Progenitor cell of endocrine pancreas (in vitro differentiated cells): ENCODE results near the gene ANKS1A. TPM values are rescaled to one million over a fixed set of nuclear protein-coding genes. Genes with fewer than 3 reads are reported as not detected.

ENCODE experiments used
- DNase-seq: peaks from one replicate; pipeline ENCODE4 v3.0.0; 2021; ENCODE audit warnings: low spot score; ENCODE audit not compliant: unreplicated experiment
- H3K27ac Mint-ChIP-seq: 2 replicates; pipeline ENCODE4 v1.8.0; 2021; ENCODE audit warnings: mild to moderate bottlenecking, moderate library complexity, mixed read lengths
- H3K27me3 Mint-ChIP-seq: 2 replicates; pipeline ENCODE4 v1.8.0; 2021; ENCODE audit warnings: mixed read lengths
- H3K36me3 Mint-ChIP-seq: 2 replicates; pipeline ENCODE4 v1.8.0; 2022; ENCODE audit warnings: mixed read lengths; ENCODE audit not compliant: insufficient read depth
- H3K4me1 Mint-ChIP-seq: 2 replicates; pipeline ENCODE4 v1.8.0; 2021; ENCODE audit warnings: low read depth, mixed read lengths
- H3K4me3 Mint-ChIP-seq: 2 replicates; pipeline ENCODE4 v1.8.0; 2021; ENCODE audit warnings: low read depth, mild to moderate bottlenecking, moderate library complexity, mixed read lengths
- H3K9me3 Mint-ChIP-seq: 2 replicates; pipeline ENCODE4 v1.8.0; 2021; ENCODE audit warnings: low read depth, mixed read lengths
- total RNA-seq: library from RNA; stranded (reverse); gene quantifications from 2 replicates; pipeline ENCODE4 v1.2.1, GENCODE V29; 2021
- TF ChIP-seq, protein P1 (sequence below): fragments of 200-600 bp; sonication (generic); IDR thresholded peaks from one replicate; pipeline ENCODE4 v1.5.0; 2021; ENCODE audit warnings: antibody characterized with exemption, mild to moderate bottlenecking; ENCODE audit not compliant: unreplicated experiment

Gene ANKS1A
- total RNA-seq, 1 donor from 2014 or later = 36.4 TPM

DNA sequence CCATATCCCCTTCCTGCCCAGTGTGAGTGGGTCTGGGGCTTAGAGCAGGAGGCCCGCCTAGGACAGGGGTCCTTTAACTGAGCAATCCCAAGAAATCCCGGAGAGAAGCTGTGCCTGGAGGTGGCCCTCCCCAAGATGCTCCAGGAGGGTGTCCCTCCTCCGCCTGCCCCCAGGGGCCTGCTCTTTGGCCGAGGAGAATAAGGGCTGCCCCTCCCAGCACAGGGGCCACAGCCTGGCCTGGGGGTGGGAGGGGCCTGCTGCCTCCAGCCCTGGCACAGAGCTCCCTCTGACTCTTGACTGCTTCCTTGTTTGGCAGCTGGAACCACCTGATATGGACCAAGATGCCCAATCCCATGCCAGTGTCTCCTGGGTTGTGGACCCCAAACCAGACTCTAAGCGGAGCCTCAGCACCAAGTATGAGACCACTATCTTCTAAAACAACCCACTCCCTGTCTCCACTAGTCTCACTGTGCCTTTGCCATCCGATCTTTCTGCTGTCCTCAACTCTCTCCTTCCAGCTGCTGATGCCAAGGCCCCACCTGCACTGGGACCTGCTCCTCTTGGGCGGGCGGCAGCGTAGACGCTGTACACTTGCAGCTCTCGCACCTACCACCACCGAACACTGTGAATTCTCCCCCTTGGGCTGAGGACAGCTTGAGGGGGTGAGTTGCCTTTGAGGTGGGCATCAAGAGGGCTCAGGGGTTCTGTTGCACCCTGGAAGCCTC, 197.7 kb downstream of the ANKS1A start:
- DNase-seq = no peak
- Mint-ChIP-seq H3K9me3 (no peaks in the 10 kb centered on the region), H3K4me3 (no peak overlapping the region), H3K36me3 (peaks cover 8% of the 10 kb centered on the region), H3K27ac (no peak overlapping the region), H3K27me3 (no peaks in the 10 kb centered on the region), H3K4me1 (no peaks in the 10 kb centered on the region)
- TF ChIP-seq, protein P1, sequence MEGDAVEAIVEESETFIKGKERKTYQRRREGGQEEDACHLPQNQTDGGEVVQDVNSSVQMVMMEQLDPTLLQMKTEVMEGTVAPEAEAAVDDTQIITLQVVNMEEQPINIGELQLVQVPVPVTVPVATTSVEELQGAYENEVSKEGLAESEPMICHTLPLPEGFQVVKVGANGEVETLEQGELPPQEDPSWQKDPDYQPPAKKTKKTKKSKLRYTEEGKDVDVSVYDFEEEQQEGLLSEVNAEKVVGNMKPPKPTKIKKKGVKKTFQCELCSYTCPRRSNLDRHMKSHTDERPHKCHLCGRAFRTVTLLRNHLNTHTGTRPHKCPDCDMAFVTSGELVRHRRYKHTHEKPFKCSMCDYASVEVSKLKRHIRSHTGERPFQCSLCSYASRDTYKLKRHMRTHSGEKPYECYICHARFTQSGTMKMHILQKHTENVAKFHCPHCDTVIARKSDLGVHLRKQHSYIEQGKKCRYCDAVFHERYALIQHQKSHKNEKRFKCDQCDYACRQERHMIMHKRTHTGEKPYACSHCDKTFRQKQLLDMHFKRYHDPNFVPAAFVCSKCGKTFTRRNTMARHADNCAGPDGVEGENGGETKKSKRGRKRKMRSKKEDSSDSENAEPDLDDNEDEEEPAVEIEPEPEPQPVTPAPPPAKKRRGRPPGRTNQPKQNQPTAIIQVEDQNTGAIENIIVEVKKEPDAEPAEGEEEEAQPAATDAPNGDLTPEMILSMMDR = no peak

DNA sequence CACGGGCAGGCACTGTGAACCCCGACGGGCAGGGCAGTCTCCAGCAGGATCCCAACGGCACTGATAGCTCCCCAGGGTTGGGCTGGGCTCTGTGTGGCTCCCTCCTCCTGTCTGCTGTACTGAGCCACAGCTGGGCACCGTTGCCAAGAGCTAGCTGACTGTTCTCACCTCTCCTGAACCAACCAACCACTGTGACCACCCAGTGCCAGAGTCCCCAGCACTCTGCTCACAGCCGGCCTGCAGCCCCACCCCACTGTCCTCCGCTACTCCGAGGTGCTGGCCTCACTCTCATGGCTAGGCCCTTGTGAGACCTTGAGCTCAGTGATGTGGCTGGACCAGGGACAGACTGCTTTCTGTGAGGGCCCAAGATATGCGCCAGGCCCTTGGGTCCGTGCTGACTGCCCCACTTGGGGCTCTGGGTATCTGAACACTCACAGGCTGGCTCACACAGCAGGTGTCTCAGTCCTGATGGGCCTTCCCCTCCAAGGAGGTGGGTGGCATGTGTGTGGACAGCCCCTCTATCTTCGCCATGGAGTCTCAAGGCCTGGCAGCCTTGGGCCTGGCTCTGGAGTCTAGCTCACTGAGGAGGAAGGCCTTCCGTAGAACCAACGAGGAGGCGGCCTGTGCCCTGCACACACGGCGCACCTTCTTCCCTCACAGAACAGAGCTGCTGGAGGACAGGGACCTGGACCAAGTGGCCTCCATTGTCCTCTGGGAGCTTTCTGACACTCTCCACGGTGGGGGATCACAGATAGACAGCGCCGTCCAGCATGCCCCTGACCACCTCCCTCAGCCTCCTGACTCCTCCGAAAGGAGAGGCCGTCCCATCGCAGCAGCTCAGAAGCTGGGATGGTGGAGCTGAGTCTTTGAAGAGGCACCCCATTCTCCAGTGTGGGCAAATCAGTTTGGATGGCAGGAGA, 198.6 kb downstream of the ANKS1A start:
- no peak for DNase-seq
- no peak overlapping the region for H3K4me3 Mint-ChIP-seq
- TF ChIP-seq, protein P1 = no peak
- no peaks in the 10 kb centered on the region for H3K9me3 Mint-ChIP-seq
- no peak overlapping the region for H3K27ac Mint-ChIP-seq
- peaks cover 9% of the 10 kb centered on the region for H3K36me3 Mint-ChIP-seq
- peaks cover under 1% of the 10 kb centered on the region for H3K4me1 Mint-ChIP-seq
- H3K27me3 Mint-ChIP-seq = no peaks in the 10 kb centered on the region

DNA sequence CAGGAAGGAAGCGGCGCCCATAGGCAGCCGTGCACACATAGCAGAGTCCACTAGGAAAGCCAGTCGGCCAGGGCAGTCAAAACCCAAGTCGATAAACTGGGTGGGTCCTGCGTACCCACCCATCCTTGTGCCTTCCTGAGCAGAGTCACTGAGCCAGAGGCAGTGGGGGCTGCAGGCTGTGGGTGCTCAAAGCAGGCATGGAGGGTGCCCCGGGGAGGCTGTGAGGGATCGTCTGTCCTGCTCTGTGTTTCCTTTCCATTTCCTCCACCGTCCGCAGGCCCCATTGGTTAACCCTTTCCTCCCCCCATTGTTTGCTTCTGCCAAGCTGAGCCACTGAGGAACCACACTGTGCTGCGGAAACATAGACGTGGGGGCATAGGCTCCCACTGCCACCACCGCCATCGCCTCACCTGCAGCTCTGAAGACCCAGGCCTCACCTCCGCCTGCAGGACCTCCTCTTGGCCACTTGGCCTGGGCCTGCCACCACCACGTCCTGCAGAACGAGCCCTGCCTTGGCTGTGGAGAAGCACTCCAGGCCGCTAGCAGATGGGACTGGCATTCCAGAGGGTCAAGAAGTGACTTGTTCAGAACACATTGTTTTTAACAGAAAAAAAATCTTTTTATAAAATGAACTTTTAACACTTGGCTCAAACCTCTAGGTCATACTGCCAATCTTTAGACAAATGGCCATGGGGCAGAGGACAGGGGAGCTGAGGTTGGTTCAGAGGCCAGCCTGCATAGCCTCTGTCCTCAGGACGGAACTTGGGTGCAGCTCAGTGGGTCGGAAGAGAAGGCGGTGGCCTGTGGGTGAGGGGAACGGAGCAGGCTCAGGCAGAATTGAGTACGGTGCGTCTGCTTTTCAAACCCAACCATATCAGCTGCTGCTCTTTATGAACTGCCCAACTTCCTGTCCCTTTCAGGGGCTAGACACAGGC, 199.5 kb downstream of the ANKS1A start:
- H3K36me3 Mint-ChIP-seq = peaks cover 10% of the 10 kb centered on the region
- H3K27ac Mint-ChIP-seq = no peak overlapping the region
- no peaks in the 10 kb centered on the region for H3K27me3 Mint-ChIP-seq

DNA sequence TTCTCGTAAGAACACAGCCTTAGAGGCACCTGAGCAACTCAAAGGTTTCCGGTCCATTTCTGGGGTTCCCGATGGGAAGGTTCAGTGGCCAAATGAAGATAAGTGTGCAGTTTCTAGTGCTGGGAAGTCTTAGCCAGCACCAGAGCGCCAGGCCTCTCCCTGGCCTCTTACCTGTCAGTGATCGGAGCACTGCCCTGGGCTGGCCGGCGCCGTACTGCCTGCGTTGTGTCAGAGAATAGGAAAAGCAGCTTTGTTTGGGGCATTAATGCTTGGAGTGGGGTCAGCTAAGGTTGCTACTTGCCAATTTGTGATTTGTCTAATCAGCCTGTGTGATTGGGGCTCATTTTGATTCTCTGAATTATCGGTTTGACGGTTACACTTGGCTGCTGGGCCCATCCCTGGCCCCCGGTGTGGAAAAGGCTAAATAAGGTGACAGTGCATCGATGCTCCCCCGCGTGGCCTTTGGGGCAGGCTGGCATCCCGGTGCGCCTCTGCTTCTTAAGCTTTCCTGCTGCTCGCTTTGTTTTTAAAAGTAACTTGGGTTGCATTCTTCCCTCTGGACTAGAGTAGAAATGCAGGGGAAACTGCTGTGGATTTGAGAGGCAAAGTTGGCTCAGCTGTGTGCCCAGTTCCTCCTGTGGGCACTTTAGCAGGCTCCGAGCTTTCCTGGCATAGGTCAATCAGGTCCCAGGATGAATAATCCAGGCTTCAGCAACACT, 200.3 kb downstream of the ANKS1A start:
- Mint-ChIP-seq H3K36me3 (peaks cover 10% of the 10 kb centered on the region), H3K27ac (no peak overlapping the region), H3K27me3 (no peaks in the 10 kb centered on the region), H3K4me1 (peaks cover 9% of the 10 kb centered on the region), H3K9me3 (no peaks in the 10 kb centered on the region), H3K4me3 (no peak overlapping the region)
- TF ChIP-seq, protein P1 = no peak
- no peak for DNase-seq

More for the DNA sequence above, 199.5 kb downstream of the ANKS1A start:
- no peaks in the 10 kb centered on the region for H3K9me3 Mint-ChIP-seq
- TF ChIP-seq, protein P1 = no peak
- no peak overlapping the region for H3K4me3 Mint-ChIP-seq
- peaks cover 4% of the 10 kb centered on the region for H3K4me1 Mint-ChIP-seq
- DNase-seq = peak; percentile 6
